Measurements from ENCODE around the gene PEAK1.

DNA sequence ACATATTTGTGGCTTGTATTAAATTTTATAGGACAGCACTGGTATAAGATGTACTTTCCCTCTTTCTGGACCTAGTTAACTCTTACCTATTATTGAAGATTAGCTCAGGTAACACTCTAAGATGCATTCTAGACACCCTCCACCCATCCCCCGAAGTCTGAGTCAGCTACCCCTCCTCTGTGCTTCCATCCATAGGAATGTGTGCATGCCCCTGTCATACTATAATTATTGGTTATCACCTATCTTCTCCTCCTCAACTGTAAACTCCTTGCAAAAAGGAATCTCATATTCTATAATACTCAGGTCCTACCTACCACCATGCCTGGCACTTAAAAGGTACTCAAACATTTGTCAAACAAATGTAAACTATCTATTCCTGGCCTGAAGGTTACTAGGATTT is 3.0 kb downstream of the PEAK1 start:
- TF ChIP-seq CTCF (IDR thresholded peaks at IDR 0.05) (no peak), EP300 (IDR thresholded peaks at IDR 0.05) (no peak), POLR2AphosphoS5 (IDR thresholded peaks at IDR 0.05) (no peak)
